Right lobe of liver (tissue), 4 donors: Measurements from ENCODE around the gene SOBP.

Source experiments
- POLR2A ChIP-seq: fragments of 450-650 bp; IDR thresholded peaks from one replicate; pipeline ENCODE4 v1.6.1; 2017; ENCODE audit warnings: antibody characterized with exemption, mild to moderate bottlenecking
- TF ChIP-seq, protein P1 (sequence below), 4 donors: fragments of 200-600 bp in 3 of 4; fragments of 450-650 bp in 1 of 4; IDR thresholded peaks; one replicate each; pipeline versions ENCODE4 v1.5.1 to v1.8.0; 2016 to 2022; ENCODE audit warnings: antibody characterized with exemption in 4 of 4, mild to moderate bottlenecking in 2 of 4
- donor health status: DM: no; HTN: no; CAD: no.
- donor health status: DM: no; HTN: no; CAD: no.
- donor health status: DM: no; HTN: yes; CAD: no.

DNA sequence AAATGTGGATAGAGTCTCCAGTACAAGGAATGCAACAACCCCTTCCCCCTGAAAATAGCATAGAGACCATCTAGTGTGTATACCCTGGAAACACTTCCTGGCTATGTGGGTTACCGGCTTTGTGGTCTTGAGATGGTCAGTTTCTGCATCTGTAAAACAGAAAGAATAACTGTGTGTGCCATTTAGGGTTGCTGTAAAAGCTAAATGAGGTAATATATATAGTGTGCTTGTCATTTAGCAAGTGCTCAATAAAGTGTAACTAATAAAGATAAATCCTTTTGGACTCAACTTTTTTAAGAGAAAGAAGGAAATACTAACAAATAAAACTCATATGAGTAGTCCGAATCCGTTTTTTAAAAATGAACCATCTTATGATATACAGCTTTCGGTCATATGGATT, 109.1 kb downstream of the SOBP start:
- TF ChIP-seq, protein P1, sequence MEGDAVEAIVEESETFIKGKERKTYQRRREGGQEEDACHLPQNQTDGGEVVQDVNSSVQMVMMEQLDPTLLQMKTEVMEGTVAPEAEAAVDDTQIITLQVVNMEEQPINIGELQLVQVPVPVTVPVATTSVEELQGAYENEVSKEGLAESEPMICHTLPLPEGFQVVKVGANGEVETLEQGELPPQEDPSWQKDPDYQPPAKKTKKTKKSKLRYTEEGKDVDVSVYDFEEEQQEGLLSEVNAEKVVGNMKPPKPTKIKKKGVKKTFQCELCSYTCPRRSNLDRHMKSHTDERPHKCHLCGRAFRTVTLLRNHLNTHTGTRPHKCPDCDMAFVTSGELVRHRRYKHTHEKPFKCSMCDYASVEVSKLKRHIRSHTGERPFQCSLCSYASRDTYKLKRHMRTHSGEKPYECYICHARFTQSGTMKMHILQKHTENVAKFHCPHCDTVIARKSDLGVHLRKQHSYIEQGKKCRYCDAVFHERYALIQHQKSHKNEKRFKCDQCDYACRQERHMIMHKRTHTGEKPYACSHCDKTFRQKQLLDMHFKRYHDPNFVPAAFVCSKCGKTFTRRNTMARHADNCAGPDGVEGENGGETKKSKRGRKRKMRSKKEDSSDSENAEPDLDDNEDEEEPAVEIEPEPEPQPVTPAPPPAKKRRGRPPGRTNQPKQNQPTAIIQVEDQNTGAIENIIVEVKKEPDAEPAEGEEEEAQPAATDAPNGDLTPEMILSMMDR (IDR thresholded peaks at IDR 0.05), result no peak
- no peak for TF ChIP-seq POLR2A
